ENCODE data around the gene METTL23. TPM values are rescaled to one million over a fixed set of nuclear protein-coding genes. Genes with fewer than 3 reads are reported as not detected.

METTL23 gene
- total RNA-seq, 1 donor from 2014 or later, result 27.5 TPM

DNA sequence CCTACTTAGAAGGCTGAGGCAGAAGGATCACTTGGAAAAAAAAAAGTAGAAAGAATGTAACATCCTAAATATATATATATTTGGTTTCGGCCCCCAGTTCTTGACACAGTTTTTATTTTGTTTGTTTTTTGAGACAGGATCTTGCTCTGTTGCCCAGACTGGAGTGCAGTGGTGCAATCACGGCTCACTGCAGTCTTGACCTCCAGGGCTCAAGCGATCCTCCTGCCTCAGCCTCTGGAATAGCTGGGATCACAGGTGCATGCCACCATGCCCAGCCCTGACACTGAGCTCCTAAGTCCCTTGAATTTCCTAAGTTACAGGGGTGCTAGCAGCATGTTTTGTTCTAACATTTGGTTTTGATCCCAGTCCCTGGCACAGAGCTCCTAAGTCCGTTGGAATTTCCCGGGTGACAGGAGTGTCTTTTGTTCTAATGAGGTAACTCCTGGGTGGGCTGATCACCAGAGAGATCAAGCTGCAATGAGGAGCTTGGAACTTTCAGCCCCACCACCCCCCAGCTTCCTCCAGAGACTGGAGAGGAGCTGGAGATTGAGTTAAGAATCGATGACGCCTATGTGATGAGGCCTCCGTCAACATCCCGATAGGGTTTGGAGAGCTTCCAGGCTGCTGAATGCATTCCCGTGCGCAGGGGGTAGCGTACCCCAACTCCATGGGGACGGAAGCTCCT lies 35.9 kb upstream of the METTL23 start:
- Mint-ChIP-seq H3K36me3 (peaks cover 14% of the 10 kb centered on the region), H3K9me3 (no peaks in the 10 kb centered on the region), H3K4me3 (no peak overlapping the region), H3K27ac (no peak overlapping the region), H3K4me1 (ENCODE audit: unreplicated experiment) (peaks cover 48% of the 10 kb centered on the region), H3K27me3 (no peaks in the 10 kb centered on the region)
- TF ChIP-seq, protein P1, sequence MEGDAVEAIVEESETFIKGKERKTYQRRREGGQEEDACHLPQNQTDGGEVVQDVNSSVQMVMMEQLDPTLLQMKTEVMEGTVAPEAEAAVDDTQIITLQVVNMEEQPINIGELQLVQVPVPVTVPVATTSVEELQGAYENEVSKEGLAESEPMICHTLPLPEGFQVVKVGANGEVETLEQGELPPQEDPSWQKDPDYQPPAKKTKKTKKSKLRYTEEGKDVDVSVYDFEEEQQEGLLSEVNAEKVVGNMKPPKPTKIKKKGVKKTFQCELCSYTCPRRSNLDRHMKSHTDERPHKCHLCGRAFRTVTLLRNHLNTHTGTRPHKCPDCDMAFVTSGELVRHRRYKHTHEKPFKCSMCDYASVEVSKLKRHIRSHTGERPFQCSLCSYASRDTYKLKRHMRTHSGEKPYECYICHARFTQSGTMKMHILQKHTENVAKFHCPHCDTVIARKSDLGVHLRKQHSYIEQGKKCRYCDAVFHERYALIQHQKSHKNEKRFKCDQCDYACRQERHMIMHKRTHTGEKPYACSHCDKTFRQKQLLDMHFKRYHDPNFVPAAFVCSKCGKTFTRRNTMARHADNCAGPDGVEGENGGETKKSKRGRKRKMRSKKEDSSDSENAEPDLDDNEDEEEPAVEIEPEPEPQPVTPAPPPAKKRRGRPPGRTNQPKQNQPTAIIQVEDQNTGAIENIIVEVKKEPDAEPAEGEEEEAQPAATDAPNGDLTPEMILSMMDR (conservative IDR thresholded peaks at IDR 0.05), result no peak
- DNase-seq (ENCODE audit: extremely low spot score, unreplicated experiment), result no peak

DNA sequence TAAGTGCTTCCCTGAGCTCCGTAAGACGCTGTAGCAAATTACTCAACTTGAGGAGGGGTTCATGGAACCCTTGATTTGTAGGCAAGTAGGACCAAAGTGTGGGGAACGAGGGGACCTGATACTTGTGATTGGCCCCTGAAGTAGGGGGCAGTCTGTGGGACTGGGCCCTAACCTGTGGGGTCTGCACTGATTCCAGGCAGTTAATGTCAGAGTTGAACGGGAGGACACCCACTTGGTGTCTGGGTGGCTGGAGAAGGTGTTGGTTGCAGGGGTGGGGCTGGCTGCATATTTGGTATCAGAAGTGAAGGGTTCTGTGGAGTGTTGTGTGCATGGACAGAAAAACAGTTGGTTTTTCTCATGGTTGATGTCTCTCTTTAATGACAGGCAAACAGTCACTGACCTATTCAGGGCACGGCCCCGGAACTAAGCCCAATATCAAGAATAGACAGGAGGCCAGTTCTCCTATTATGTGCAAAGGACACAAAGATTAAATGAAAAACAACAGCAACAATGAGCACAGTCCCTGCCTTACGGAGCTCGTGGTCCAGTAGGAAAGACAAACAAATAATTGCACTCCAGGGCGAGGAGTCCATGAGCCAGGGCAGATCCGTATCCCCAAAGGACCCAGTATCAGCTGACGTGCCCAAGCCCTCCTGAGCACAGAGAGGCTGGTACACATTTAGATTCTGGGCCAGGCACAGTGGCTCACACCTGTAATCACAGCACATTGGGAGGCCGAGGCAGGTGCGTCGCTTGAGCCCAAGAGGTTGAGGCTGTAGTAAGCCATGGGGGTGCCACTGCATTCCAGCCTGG lies 35.1 kb upstream of the METTL23 start:
- H3K9me3 Mint-ChIP-seq, result no peaks in the 10 kb centered on the region
- peaks cover 14% of the 10 kb centered on the region for H3K36me3 Mint-ChIP-seq
- H3K4me3 Mint-ChIP-seq, result peak overlapping the region; percentile 22
- TF ChIP-seq, protein P1 (conservative IDR thresholded peaks at IDR 0.05), result no peak
- peaks cover 44% of the 10 kb centered on the region for H3K4me1 Mint-ChIP-seq (ENCODE audit: unreplicated experiment)
- peak overlapping the region; percentile 56 for H3K27ac Mint-ChIP-seq
- no peak for DNase-seq (ENCODE audit: extremely low spot score, unreplicated experiment)
- H3K27me3 Mint-ChIP-seq, result no peaks in the 10 kb centered on the region

DNA sequence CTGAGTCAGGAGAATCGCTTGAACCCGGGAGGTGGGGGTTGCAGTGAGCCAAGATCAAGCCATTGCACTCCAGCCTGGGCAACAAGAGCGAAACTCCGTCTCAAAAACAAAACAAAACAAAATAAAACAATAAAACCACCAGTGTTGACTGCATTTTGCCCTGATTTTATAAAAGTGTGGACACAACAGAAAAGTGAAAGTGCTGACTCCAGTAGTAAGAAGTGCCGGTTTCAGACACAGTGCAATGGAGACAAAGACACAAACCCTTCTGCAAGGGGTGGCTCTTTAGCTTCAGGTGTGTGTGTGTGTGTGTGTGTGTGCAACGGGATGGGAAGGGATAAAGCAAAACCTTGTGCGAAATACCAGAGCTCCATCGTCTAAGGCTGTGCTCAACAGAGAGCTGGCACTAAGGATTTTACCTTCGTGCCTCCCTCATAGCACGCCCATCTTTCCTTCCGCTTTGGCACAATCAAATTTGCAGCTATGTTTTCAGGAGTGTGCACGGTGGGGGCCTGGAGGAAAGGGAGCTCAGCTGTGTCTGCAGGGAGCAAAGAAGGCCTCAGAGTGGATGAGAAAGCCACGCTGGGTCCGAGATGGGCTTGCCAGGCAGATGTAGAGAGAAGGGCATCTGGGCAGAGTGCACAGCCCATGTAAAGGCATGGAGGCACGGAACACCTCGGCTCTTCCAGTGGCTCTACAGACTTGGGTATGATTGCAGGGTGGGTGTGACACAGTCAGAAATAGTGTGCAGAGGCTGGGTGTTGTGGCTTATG lies 31.4 kb upstream of the METTL23 start:
- no peak overlapping the region for H3K4me3 Mint-ChIP-seq
- no peaks in the 10 kb centered on the region for H3K9me3 Mint-ChIP-seq
- TF ChIP-seq, protein P1 (conservative IDR thresholded peaks at IDR 0.05), result no peak
- peaks cover 37% of the 10 kb centered on the region for H3K4me1 Mint-ChIP-seq (ENCODE audit: unreplicated experiment)
- H3K27me3 Mint-ChIP-seq, result no peaks in the 10 kb centered on the region
- DNase-seq (ENCODE audit: extremely low spot score, unreplicated experiment), result no peak
- H3K36me3 Mint-ChIP-seq, result peaks cover 6% of the 10 kb centered on the region
- no peak overlapping the region for H3K27ac Mint-ChIP-seq

DNA sequence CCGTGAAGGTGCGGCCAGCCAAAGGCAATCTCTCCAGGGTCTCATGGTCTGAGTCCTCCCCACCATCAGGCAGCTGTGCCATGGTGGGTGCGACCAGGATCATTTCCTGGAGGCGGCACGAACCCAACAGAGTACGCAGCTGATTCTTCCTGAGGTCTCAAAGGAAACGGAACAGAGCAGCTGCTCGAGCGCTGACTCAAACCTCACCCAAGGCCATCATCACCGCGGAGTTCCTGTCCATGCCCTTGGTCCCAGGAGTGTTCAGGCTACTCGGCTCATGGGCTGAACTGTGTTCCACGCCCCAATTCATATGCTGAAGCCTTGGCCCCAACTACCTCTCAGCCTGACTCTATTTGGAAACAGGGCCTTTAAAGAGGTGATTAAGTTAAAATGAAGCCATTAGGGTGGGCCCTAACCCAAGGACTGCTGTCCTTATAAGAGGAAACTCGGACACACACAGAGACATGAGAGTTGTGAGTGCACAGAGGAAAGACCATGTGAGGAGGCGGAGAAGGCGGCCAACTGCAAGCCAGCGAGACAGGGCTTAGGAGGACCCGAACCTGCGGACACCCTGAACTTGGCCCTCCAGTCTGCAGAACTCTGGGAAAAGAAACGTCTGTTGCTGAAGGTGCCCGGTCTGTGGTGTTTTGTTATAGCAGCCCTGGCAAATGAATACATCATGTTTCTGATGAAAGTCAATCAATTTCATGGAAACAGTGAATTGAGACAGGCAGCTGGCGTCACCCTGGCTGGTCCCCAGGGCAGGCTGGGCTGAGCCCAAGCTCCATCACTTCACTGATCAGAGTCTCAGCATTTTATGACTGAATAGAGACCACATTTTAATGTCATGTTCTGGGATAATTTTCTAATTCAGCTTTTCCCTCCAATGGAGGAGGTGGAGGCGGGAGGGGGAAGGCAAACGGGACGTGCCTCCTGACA lies 29.6 kb upstream of the METTL23 start:
- Mint-ChIP-seq H3K36me3 (no peaks in the 10 kb centered on the region), H3K27me3 (no peaks in the 10 kb centered on the region), H3K27ac (peak overlapping the region; percentile 59), H3K4me1 (ENCODE audit: unreplicated experiment) (peaks cover 42% of the 10 kb centered on the region), H3K4me3 (no peak overlapping the region), H3K9me3 (no peaks in the 10 kb centered on the region)
- no peak for DNase-seq (ENCODE audit: extremely low spot score, unreplicated experiment)
- TF ChIP-seq, protein P1 (conservative IDR thresholded peaks at IDR 0.05), result no peak
